Occipital lobe (tissue), 2 donors: ENCODE results near the gene TMEM271. TPM values are rescaled to one million over a fixed set of nuclear protein-coding genes. Genes with fewer than 3 reads are reported as not detected.

Source experiments
- DNase-seq: peaks from one replicate; lab custom pipeline; 2025; lab: John Stamatoyannopoulos, UW
- total RNA-seq: library from RNA; depleted of rRNA; stranded (reverse); fragments of >200 nt; gene quantifications from one replicate; pipeline ENCODE4 v1.2.3, GENCODE V29; 2014

Gene TMEM271
- total RNA-seq, 1 donor from 2014 or later = 23.6 TPM

DNA sequence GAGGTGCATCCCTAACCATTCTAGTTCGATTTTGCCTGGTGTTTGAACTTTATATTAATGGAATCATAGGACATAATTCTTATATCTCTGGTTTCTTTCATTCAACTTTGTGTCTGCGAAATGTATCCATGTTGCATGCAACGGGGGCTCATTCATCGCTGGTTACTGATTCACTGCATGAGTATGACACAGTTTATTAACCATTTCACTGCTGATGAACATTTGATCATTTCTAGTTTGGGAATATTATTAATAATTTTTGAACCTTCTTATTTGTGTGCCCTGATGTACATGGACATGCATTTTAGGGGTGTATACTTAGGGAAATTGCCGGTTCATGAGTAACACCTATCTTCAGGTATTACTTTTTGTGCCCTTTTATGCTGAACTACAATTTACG lies 5.1 kb upstream of the TMEM271 start:
- no peak for DNase-seq

DNA sequence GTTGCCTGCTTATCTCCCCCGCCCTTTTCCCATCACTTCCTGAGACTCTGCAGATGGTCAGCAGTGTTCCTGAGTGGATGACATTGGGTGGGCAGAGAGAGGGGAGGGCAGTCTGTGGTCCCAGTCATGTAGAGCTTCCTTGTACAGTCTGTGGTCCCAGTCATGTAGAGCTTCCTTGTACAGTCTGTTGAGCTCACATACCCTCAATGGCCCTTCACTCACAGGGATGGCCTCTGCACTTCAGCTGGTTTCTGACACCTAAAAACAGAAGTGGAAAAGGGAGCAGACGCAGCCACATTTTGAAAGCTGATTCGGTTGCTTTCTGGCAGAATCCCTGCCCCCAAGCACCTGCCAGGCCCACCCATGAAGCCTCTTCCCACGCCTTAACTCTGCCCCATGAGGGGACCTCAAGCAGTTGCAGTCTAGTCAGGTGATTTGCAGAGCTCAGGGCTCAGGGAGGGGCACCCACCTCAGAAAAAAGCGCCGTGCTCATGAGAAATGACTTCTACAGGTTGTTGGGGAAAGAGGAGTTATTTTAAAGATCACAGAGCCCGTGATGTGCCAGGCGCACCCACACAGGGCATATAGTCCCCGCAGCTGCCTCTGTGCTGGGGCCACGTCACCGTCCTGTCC lies 3.6 kb upstream of the TMEM271 start:
- DNase-seq = no peak

- no peak for DNase-seq
These were observed 2.7 kb upstream of the TMEM271 start for GRCh38 chr4:578451-579443.

GRCh38 chr4:577499-578450 lies 1.7 kb upstream of the TMEM271 start:
- DNase-seq = peak; percentile 79

GRCh38 chr4:576991-577498 lies 950 bp upstream of the TMEM271 start:
- DNase-seq = no peak

DNA sequence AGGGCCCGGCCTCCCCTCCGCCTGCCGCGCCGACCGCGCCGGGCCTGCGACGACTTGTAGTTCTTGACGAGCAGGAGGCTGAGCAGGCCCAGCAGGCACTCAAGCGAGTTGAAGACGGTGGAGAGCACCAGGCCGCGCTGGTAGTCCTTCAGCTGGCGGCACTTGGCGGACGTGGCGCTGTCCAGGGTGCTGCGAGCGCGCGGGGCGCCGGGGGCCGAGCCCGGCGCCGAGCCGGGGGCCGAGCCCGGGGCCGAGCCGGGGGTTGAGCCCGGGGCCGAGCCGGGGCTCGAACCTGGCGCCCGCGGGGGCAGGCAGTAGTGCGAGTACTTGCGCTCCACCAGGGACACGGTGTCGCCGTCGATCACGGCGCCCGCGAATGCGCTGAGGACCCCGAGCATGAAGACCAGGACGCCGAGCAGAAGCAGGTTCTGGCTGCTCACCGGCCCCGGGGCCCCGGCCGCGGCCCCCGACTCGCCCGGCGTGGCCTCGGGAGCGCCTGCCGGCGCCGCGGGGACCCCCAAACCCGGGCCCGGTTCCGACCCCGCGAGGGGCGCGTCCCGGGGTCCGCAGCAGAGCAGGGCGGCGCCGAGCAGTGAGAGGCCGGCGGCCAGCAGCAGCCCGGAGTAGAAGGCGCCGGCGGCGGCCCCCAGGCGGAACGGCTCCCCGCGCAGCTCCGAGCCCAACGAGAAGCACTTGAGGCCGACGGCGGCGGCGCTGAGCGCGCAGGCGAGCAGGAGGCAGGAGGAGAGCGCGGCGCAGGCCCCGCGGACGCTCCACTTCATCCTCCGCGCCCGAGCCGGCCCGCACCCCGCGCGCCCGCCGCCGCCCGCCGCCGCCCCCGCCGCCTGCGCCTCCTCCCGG lies 584 bp downstream of the TMEM271 start:
- DNase-seq = no peak

DNA sequence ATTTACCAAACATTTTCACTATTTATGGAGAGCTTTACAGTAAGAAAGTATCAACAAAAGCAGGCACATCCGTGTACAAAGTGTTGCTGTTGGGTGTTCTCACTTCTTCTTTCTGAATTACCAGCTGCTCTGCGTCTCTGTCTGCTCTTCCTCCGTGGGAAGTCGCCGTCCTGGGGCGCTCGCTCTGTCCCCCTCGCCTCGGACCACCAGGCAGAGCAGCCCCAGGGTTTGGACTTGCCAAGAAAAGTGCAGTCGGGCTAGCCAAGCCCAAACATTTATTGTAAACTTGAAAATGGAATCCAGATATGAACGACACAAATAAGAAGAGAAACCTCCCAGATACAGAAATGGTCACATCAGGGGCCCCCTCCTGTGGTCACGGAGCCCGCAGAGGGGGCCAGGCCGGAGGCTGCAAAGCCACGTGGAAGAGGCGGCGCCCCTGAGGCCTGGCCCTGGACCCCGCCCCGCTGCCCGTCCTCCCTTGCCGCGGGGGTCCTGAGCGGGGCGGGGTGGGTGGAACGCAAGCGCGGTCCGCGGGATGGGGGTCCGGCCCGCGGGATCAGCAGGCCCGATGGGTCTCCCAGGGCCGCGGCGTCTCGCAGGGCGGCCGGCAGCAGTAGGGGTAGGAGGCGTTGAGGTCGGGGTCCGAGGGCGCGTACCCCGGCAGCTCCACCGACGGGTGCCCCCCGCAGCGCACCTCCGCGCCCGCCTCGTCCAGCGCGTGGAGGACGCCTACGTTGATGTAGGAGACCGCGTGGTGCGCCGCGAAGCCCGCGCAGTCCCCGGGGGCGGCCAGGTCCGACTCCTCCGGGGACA lies 1.5 kb downstream of the TMEM271 start:
- DNase-seq = no peak

DNA sequence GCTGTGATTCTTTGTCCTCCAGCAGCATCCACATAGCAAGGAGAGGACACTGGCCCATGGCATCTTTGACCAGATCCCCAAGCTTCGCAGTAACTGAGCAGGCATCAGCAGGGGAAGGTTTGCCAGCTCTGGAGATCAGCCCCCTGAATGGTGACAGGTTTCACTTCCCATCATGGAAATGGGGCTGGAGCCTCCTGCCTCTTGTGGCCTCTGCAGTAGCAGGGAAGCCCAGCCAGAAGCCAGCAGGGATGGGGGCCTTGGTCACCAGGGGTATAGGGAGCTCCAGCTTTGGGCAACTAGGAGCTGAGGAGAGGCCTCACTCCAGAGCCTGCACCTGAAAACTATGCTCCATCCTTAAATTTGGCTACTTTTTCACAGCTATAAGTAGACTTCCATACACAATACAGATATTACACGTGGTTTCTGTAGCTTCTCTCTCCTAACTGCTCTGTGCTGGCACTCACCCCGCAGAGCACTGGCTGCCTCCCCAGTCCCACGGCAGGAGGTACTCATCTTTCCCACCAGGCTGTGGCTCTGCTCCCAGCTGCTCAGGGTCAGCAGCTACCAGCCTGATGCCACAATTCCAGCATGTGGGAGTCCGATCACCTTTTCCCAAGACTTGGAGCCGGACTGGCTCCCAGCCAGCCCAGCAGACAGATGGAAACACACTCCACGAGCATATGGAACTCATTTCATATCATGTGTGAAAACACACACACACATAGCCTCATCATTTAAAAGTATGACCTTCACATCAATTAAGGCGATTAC lies 2.8 kb downstream of the TMEM271 start:
- no peak for DNase-seq

DNA sequence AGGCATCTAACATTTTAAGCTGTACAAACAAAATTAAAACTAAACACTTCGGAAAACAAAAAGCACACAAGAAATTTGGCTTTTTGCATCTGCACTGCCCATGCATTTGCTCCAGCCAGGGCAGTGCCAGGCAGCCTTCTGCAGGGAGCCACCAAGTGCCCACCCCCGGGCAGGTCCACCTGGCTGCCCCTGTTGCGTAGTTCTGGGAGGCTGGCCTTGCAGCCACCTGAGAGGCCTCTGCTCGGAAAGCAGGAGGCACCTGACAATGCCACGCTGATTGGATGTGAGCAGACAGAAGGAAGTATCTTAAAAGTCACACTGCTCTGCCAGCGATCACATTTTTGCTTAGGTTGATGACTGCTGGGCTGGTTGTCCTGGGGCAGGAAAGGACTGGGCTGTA lies 3.5 kb downstream of the TMEM271 start:
- no peak for DNase-seq

- DNase-seq = no peak
These were observed 4.1 kb downstream of the TMEM271 start for GRCh38 chr4:571838-572572.

DNA sequence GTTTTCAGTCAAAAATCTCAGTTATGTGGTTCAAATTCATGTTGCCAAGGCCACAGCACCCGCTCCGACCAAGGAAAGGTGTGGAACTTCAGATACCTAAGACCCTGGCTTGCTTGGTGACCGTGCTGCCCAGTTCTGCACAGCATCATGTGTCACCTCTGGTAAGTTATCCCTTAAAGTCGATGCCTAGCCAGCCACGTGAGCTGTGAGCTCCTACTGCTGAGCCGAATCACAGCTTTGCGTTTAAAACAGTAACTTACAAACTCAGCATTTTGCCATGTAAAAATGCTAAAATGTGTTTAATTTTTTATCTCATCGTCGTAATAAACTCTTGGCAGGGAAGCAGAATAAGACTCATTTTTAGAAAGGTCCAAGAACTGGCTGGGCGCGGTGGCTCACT lies 5.3 kb downstream of the TMEM271 start:
- DNase-seq = no peak

DNA sequence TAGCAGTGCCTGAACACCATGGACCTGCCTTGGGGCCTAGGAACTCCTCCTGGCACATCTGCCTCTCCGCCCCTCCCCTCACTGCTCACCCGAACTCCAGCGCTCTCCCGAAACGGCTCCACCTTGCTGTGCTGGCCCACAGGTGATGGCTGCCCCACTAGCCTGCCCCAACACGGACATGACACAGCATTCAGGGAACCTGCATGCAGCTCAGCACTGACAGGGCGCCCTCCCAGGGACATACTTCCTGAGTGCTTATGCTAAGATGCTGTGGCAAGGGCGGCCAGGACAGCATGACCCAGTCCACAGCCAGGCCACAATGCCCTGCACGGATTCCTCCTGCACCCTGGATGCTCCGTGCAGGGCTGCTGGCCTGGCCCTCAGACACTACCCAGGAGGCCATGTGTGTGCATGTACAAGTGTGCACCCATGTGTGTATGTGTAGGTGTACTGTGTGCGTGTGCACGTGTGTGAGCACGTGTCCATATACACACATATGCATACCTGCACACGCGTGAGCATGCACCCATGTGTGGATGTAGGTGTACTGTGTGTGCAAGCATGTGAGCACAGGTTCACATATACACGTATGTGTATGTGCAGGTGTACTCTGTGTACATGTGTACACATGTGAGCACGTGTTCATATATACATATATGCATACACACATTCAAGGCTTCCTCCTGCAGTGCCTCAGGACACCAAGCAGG lies 6.0 kb downstream of the TMEM271 start:
- DNase-seq = no peak

- DNase-seq = no peak
These were observed 7.1 kb downstream of the TMEM271 start for GRCh38 chr4:568962-569361.

DNA sequence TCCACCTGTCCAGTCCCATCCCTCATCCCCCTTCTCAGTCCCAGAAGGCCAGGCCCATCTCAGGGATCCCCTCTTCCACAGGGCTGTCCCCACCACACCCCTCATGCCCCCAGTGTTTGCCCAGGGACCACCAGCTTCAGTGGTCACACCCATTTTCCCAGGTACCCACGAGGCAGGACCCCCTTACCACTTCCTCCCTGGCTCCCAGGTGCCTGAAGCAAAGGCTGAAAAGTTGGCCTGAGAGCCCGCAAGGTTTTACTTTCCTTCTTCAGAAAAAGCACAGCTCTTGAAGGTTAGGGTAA lies 7.8 kb downstream of the TMEM271 start:
- no peak for DNase-seq

- no peak for DNase-seq
These were observed 8.4 kb downstream of the TMEM271 start for GRCh38 chr4:567457-568350.

- DNase-seq = no peak
These were observed 9.4 kb downstream of the TMEM271 start for GRCh38 chr4:566508-567295.
